NCI-H187 treated with DMSO at 0.1 percent for 48 hours (cell line): ENCODE data around the gene NME2.

Experiments used
- DNase-seq: peaks from one replicate; lab custom pipeline; 2025; lab: John Stamatoyannopoulos, UW

NME2 gene

DNA sequence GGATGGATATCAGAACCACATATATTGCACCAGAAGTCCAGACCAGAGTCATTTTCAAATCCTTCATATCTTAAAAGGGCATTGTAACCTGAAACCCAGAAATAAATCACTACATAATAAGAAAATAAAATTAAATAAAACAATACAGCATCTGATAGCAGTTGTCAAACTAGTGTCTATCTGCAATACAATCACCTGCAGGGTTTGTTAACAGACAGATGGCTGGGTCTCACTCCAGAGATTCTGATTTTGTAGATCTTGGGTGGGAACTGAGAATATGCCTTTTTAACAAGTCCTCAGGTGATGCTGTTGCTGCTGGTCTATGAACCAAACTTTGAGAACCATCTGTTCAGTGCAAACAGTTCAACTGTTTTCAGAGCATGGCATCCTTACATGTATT lies 37.6 kb downstream of the NME2 start:
- DNase-seq, result no peak

DNA sequence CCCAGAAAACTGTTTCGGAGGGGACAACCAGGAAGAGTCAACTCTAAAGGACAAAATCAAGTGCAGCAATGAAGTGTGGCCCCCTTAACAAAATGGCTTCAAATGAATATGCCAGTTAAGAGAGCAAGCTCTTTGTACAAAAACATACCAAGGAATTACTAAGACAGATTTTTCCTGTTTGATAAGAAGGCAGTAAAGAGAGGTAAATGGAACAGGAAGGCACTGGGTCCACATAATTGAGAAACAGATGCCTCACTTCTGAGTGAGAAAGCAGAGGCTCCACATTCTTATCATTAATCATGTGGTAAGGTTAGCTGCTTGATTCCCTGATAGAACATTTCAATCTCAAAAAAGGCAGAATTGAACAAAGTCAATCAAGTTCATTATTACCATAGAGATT lies 48.7 kb downstream of the NME2 start:
- no peak for DNase-seq

DNA sequence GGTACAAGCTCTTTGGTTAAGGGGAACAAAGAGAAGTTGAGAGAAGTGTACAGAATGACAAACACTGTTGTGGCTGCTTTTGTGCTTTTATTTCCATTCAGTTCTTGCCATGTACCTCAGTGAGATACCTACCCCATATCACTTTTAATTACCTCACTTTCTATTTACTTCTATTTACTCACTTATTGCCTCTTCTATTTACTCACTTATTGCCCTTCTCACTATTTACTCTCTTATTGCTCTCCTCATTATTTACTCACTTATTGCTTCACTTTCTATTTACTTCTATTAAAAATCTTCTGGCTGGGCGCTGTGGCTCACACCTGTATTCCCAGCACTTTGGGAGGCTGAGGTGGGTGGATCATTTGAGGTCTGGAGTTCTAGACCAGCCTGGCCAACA lies 51.7 kb downstream of the NME2 start:
- no peak for DNase-seq

DNA sequence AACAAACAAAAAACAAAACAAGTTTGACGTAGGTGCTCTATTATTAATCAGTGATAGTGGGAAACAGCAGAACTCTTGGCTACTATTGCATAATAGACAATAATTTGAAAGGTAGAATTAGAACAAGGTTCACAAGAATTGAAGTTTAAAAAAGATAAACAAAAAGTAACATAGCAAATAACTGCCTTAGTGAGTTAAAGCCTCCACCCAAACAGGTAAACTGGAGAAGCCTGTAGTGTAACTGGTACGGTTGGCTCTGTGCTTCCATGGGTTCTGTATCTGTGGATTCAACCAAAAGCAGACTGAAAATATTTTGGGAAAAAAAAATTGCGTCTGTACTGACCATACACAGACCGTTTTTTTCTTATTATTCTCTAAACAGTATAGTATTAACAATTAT lies 55.1 kb downstream of the NME2 start:
- no peak for DNase-seq
